ENCODE results near the gene KSR1.

The KSR1 gene

GRCh38 chr17:27514595-27515413, 58.6 kb downstream of the KSR1 start:
- no peak for DNase-seq (ENCODE audit: low read depth, low spot score)

GRCh38 chr17:27518048-27518447, 61.8 kb downstream of the KSR1 start:
- no peak for DNase-seq (ENCODE audit: low read depth, low spot score)

GRCh38 chr17:27518545-27519521, 62.6 kb downstream of the KSR1 start:
- DNase-seq (ENCODE audit: low read depth, low spot score): no peak

GRCh38 chr17:27519550-27519949, 63.3 kb downstream of the KSR1 start:
- no peak for DNase-seq (ENCODE audit: low read depth, low spot score)

GRCh38 chr17:27520491-27521185, 64.4 kb downstream of the KSR1 start:
- no peak for DNase-seq (ENCODE audit: low read depth, low spot score)

GRCh38 chr17:27521281-27522027, 65.2 kb downstream of the KSR1 start:
- DNase-seq (ENCODE audit: low read depth, low spot score): no peak

- DNase-seq (ENCODE audit: low read depth, low spot score): no peak
These were observed 65.9 kb downstream of the KSR1 start for GRCh38 chr17:27522028-27522635.

- DNase-seq (ENCODE audit: low read depth, low spot score): no peak
These were observed 67.5 kb downstream of the KSR1 start for GRCh38 chr17:27523712-27524111.

- DNase-seq (ENCODE audit: low read depth, low spot score): no peak
These were observed 68.3 kb downstream of the KSR1 start for GRCh38 chr17:27524594-27524993.

GRCh38 chr17:27525316-27525715, 69.1 kb downstream of the KSR1 start:
- no peak for DNase-seq (ENCODE audit: low read depth, low spot score)

- no peak for DNase-seq (ENCODE audit: low read depth, low spot score)
These were observed 69.8 kb downstream of the KSR1 start for GRCh38 chr17:27525836-27526603.

GRCh38 chr17:27526604-27527002, 70.4 kb downstream of the KSR1 start:
- DNase-seq (ENCODE audit: low read depth, low spot score): no peak

- peak; percentile 78 for DNase-seq (ENCODE audit: low read depth, low spot score)
These were observed 73.1 kb downstream of the KSR1 start for GRCh38 chr17:27529230-27529796.

GRCh38 chr17:27530764-27531391, 74.6 kb downstream of the KSR1 start:
- DNase-seq (ENCODE audit: low read depth, low spot score): no peak

- DNase-seq (ENCODE audit: low read depth, low spot score): no peak
These were observed 75.3 kb downstream of the KSR1 start for GRCh38 chr17:27531469-27531961.

- peak; percentile 99 for DNase-seq (ENCODE audit: low read depth, low spot score)
These were observed 76.3 kb downstream of the KSR1 start for GRCh38 chr17:27532269-27533263.
